Right renal pelvis (tissue), 4 donors: Measurements from ENCODE around the gene CRCP. TPM values are rescaled to one million over a fixed set of nuclear protein-coding genes. Genes with fewer than 3 reads are reported as not detected.
"Not testable (repeated sequence)": the region's sequence is repeated elsewhere in the genome, so short reads cannot be mapped to it uniquely, and the experiment has no call there.

Experiments used
- DNase-seq, 4 donors: peaks; one replicate each; pipeline ENCODE4 v3.0.0-alpha.2; 2013; ENCODE audit warnings: low read depth in 4 of 4, low spot score in 3 of 4, missing footprints in 1 of 4
- polyA plus RNA-seq, 4 donors: library from polyadenylated mRNA; unstranded; fragments of 120-200 nt; gene quantifications; one replicate each; pipeline ENCODE4 v1.2.1, GENCODE V29; 2013; ENCODE audit not compliant: insufficient read length in 4 of 4

The CRCP gene
- polyA plus RNA-seq, 4 donors, result 25.9 to 31.7 (median 28.2) TPM

- no peak for DNase-seq
Measured at GRCh38 chr7:66105263-66105748, 9.3 kb upstream of the CRCP start.

- DNase-seq, result not testable (repeated sequence)
Measured at GRCh38 chr7:66108410-66108809, 6.2 kb upstream of the CRCP start.

DNA sequence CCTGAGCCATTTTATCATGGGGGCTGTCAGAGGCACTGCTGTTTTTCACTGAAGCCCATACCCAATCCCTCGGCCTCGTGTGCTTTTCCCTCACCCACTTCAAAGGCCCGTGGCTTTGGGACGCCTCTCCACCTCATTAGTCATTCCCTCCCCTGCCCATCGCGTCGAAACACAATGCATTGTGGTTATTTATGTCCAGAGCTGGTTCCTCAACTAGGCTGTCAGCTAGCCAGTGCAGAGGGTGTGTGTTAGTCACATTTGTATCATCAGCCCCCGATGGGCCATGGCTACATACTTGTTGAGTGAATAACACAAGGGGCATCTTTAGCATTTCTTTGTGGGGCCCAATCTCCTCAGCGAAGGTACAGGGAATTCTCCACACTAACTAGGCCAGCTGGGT, 3.8 kb upstream of the CRCP start:
- DNase-seq, result no peak

DNA sequence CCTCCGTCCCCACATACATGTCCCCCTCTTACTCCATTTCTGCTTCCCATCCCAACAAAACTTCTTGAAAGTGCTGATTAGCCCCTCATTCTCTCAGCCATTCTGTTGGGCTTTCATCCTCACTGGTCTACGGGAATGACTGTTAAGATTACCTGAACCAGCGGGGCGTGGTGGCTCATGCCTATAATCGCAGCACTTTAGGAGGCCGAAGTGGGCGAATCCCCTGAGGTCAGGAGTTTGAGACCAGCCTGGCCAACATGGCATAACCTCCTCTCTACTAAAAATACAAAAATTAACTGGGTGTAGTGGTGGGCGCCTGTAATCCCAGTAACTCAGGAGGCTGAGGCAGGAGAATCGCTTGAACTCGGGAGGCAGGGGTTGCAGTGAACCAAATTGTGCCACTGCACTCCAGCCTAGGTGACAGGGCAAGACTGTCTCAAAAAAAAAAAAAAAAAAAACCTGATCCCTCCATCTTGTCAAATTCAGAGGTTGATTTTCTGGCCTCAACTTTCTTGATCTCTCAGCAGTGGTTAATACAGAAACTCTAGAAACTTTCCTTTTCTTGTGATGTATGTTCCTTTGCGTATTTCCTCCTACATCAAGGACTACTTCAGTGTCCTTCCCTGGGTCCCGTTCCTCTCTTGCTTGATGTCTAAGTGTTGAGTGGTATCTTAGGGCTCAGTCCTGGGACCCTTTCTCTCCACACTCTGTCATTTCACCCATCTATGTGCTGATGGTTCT, 2.2 kb downstream of the CRCP start:
- not testable (repeated sequence) for DNase-seq

GRCh38 chr7:66118603-66119002, 4.0 kb downstream of the CRCP start:
- DNase-seq, result no peak

- no peak for DNase-seq
Measured at GRCh38 chr7:66119245-66119850, 4.7 kb downstream of the CRCP start.

DNA sequence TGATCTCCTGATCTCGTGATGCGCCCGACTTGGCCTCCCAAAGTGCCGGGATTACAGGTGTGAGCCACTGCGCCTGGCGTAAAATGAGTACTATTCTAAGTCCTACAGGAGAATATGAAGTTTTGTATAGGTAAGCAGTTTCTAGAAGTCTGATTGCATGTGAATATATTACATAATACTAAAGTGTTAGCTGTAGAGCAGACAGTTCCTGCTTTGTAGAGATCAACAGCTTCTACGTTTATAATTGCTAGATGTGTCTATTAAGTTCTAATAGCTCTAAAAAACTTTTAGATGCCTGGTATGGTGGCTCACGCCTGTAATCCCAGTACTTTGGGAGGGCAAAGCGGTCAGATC, 8.5 kb downstream of the CRCP start:
- DNase-seq, result no peak

- DNase-seq, result not testable (repeated sequence)
Measured at GRCh38 chr7:66124569-66124861, 9.9 kb downstream of the CRCP start.

DNA sequence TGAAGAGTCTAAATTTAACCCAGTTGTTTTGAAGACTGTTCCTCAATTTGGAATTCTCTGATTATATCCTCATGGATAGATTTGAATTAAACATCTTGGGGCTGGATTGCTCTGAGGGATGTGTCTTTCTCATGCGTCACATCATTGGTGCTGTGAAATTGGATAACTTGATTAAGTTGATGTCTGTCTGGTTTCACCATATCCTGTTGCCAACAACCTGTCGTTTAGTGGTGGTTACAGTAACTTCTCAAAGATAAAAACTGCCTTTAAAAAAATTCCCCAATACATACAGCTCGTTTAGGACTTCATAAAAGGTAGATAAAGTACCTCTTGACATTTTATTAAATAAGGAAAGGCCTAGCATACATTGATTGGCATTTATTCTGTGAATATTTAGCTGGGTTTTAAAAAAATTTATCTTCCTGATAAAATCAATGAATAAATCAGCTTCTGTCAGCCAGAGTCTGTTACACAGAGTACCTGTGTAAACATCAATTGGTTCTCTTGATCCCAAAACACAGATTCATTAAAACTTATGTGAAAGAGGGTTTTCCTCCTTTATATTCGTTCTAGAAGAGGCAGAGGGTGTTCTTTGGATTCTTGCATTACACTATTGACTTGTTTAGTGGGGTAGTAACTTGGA, 10.5 kb downstream of the CRCP start:
- DNase-seq, result no peak

- DNase-seq, result not testable (repeated sequence)
Measured at GRCh38 chr7:66125781-66126352, 11.2 kb downstream of the CRCP start.

GRCh38 chr7:66127172-66127571, 12.5 kb downstream of the CRCP start:
- DNase-seq, result not testable (repeated sequence)

GRCh38 chr7:66138994-66139752, 24.5 kb downstream of the CRCP start:
- no peak for DNase-seq

DNA sequence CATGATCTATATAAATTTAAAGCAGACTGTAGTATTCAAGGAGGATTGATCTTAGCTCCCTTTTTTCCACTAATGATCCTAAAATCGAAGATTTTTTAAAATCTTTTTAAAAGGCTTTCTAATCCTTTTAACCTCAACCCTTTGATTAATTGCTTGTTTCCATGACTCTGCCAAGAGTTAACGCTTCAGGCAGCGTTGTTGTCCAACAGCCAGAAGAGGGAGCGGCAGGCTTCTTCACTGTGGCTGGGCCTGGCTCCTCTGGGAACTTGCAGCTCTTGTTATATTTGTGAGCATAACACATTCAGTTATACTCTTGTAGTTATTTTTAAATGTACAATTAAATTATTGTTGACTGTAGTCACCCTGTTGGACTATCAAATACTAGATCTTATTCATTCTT, 26.3 kb downstream of the CRCP start:
- DNase-seq, result peak in 2 of 4 donors; percentile 52 to 61

DNA sequence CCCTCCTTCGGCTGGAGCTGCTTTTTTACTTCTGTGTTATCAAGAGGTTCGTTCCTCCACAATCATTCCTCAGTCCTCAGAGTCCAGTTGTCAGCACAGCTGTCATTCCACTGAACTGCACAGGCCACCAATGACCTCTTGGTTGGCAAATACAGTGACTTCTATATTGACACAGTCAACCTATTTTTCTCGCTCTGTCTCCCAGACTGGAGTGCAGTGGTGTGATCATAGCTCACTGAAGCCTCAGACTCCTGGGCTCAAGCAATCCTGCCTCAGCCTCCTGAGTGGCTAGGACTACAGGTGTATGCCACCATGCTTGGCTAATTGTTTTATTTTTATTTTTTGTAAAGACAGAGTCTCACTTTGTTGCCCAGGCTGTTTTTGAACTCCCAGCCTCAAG, 27.7 kb downstream of the CRCP start:
- no peak for DNase-seq

- no peak for DNase-seq
Measured at GRCh38 chr7:66142996-66143395, 28.3 kb downstream of the CRCP start.

GRCh38 chr7:66143876-66144332, 29.3 kb downstream of the CRCP start:
- no peak for DNase-seq

DNA sequence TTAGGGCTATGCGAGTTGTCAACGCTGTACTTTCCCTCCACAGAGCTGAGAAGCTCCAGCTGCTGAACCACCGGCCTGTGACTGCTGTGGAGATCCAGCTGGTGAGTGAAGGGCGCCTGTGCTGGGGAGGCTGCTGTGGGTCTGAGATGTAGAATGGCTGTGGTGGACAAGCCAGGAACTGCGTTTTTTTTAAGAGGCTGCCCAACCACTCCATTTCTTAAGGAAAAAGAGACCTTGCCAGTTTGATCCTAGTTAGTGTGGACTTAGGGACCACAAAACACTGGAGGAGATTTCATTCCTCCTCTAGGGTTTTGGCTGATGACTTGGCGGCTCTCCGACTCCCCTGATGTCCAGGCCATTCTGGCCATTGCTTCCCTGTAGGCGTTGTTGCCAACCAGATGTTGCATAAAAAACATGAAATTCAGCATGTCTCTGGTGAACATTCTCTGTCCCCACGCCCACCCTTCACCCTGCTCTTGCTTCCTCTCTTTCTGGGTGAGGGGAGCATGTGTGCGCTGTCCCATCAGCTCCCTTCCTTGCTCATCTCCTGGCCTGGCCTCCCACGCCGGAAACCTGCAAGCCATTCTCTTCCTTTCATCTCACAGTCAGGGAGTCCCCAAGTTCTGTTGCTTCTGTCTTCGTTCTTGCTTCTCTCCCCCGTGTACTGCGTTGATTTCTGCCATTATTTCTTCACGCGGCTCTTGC, 30.9 kb downstream of the CRCP start:
- peak; percentile 68 to 83 (median 80) for DNase-seq

GRCh38 chr7:66146701-66147100, 32.1 kb downstream of the CRCP start:
- no peak for DNase-seq

DNA sequence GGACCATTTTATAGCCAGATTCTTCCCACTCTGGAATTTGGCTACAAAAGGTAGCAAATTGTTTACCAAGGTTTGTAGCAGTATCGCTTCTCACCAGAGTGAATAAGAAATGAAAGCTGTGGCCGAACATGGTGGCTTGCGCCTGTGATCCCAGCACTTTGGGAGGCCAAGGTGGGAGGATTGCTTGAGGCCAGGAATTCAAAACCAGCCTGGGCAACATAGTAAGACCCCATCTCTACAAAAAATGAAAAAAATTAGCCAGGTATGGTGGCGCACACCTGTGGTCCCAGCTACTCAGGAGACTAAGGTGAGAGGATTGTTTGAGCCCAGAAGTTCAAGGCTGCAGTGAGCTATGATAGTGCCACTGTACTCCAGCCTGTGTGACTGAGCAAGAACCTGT, 33.0 kb downstream of the CRCP start:
- not testable (repeated sequence) for DNase-seq

DNA sequence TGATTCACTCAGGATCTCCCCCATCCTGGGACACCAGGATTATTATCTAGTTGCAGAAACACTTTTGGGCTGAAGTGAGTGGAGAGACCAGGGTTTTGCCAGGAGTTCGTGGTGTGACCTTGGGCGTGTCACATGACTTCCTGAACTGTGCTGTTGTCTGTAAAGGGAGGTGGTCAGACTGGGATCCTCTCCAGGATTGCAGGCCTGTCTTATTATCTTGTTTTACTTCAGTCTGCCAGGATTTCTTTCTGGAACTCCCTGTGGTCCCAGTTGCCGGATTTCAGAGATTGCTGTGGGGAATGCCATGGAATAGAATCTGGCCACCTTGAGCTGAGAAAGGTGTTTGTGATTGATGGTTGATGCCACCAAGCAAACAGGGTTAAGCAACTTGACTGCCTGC, 35.8 kb downstream of the CRCP start:
- DNase-seq, result no peak
